Tongue (tissue), 2 donors: ENCODE results near the gene KRTCAP2. TPM values are rescaled to one million over a fixed set of nuclear protein-coding genes. Genes with fewer than 3 reads are reported as not detected.

Experiments used
- small RNA-seq: library from RNA; depleted of rRNA; stranded (forward); fragments of <200 nt; gene quantifications from one replicate; pipeline ENCODE3, GENCODE V24; 2014; ENCODE audit warnings: low replicate concordance
- total RNA-seq: library from RNA; depleted of rRNA; stranded (reverse); fragments of >200 nt; gene quantifications from one replicate; pipeline ENCODE4 v1.2.3, GENCODE V29; 2014

KRTCAP2 gene
- total RNA-seq, 1 donor from 2014 or later, result 29.6 TPM

Small RNA genes lying within 50 kb of the gene (small RNA-seq; reads per million reads assigned to genes)
- gene HMGN2P18, result not detected
- gene RF00019, result not detected

Other genes with a start within 250 kb of the KRTCAP2 start
- 15.7 TPM for gene PMVK, start 236.6 kb downstream of the KRTCAP2 start, total RNA-seq
- gene PBXIP1, start 217.2 kb downstream of the KRTCAP2 start, total RNA-seq, result 222 TPM
- gene PYGO2, start 211.5 kb downstream of the KRTCAP2 start, total RNA-seq, result 18.1 TPM
- 67.9 TPM for gene SHC1, start 202.6 kb downstream of the KRTCAP2 start, total RNA-seq
- gene CKS1B, start 198.6 kb downstream of the KRTCAP2 start, total RNA-seq, result 35.2 TPM
- gene FLAD1, start 190.0 kb downstream of the KRTCAP2 start, total RNA-seq, result 17.0 TPM
- gene LENEP, start 179.7 kb downstream of the KRTCAP2 start, total RNA-seq, result not detected
- 24.9 TPM for gene ZBTB7B, start 170.5 kb downstream of the KRTCAP2 start, total RNA-seq
- 0.41 TPM for gene DCST2, start 139.5 kb downstream of the KRTCAP2 start, total RNA-seq
- not detected for gene DCST1, start 139.5 kb downstream of the KRTCAP2 start, total RNA-seq
- 62.6 TPM for gene ADAM15, start 122.0 kb downstream of the KRTCAP2 start, total RNA-seq
- 5.0 TPM for gene EFNA4, start 109.6 kb downstream of the KRTCAP2 start, total RNA-seq
- gene EFNA3, start 94.5 kb downstream of the KRTCAP2 start, total RNA-seq, result 0.92 TPM
- 25.4 TPM for gene EFNA1, start 45.4 kb downstream of the KRTCAP2 start, total RNA-seq
- gene SLC50A1, start 37.5 kb downstream of the KRTCAP2 start, total RNA-seq, result 11.5 TPM
- gene DPM3, start 32.8 kb downstream of the KRTCAP2 start, total RNA-seq, result 20.4 TPM
- 0.72 TPM for gene TRIM46, start 545 bp upstream of the KRTCAP2 start, total RNA-seq
- 61.0 TPM for gene THBS3, start 34.6 kb upstream of the KRTCAP2 start, total RNA-seq
- 26.2 TPM for gene MTX1, start 35.4 kb upstream of the KRTCAP2 start, total RNA-seq
- gene ENTREP3, start 82.2 kb upstream of the KRTCAP2 start, total RNA-seq, result 6.9 TPM
- gene SCAMP3, start 89.1 kb upstream of the KRTCAP2 start, total RNA-seq, result 22.1 TPM
- 26.1 TPM for gene CLK2, start 100.2 kb upstream of the KRTCAP2 start, total RNA-seq
- gene HCN3, start 104.2 kb upstream of the KRTCAP2 start, total RNA-seq, result 1.6 TPM
- gene PKLR, start 128.1 kb upstream of the KRTCAP2 start, total RNA-seq, result 0.31 TPM
- 95.3 TPM for gene FDPS, start 135.6 kb upstream of the KRTCAP2 start, total RNA-seq
- gene RUSC1, start 147.6 kb upstream of the KRTCAP2 start, total RNA-seq, result 23.0 TPM